ENCODE data around the gene EIPR1. TPM values are rescaled to one million over a fixed set of nuclear protein-coding genes. Genes with fewer than 3 reads are reported as not detected.

Gene EIPR1
- total RNA-seq, 1 experiment from 2014 or later: 27.8 TPM

GRCh38 chr2:3390041-3390440 is 12.4 kb upstream of the EIPR1 start:
- no peaks in the 10 kb centered on the region for H3K27me3 ChIP-seq (ENCODE audit: insufficient read depth, low read length)
- no peak overlapping the region for H4K91ac ChIP-seq (ENCODE audit: insufficient read length, low read depth, low read length)
- H3K14ac ChIP-seq (ENCODE audit: insufficient read depth, low read length): no peak overlapping the region
- no peak for DNase-seq
- no peak overlapping the region for H2AK5ac ChIP-seq (ENCODE audit: insufficient read length, low read length)
- no peak overlapping the region for H2BK20ac ChIP-seq (ENCODE audit: low read depth, low read length, poor library complexity, severe bottlenecking)
- H3K23me2 ChIP-seq (ENCODE audit: insufficient read length, low read depth, low read length, poor library complexity, severe bottlenecking): no peaks in the 10 kb centered on the region
- no peak for TF ChIP-seq CTCF (conservative IDR thresholded peaks at IDR 0.05)
- H3T11ph ChIP-seq (ENCODE audit: low read length): no peak overlapping the region
- H3K4me1 ChIP-seq (ENCODE audit: insufficient read depth, low read length): no peaks in the 10 kb centered on the region
- no peak overlapping the region for H3K27ac Mint-ChIP-seq
- H3K9me3 Mint-ChIP-seq: peaks cover 0 to 5% of the 10 kb centered on the region in 2 experiments; a peak in 4 of 5 replicates
- H3K27me3 Mint-ChIP-seq (ENCODE audit: low read depth): no peaks in the 10 kb centered on the region
- H2BK15ac ChIP-seq (ENCODE audit: low read depth, low read length): no peak overlapping the region
- H3K9ac ChIP-seq (ENCODE audit: extremely low read depth, insufficient read length, low read length): no peak overlapping the region
- H3K23ac ChIP-seq (ENCODE audit: insufficient read length, low read depth, low read length): no peak overlapping the region
- no CpG with 5 or more reads among the region's 8 CpGs for WGBS (ENCODE audit: extremely low coverage, insufficient read length, low lambda C conversion rate)
- peaks cover 34 to 56% (median 51%) of the 10 kb centered on the region in 3 experiments for H3K36me3 Mint-ChIP-seq (ENCODE audit: insufficient read depth in 1 of 3, low read depth in 3 of 3)
- no peak overlapping the region for H2BK120ac ChIP-seq (ENCODE audit: low read depth, low read length, poor library complexity, severe bottlenecking)
- H3K79me2 ChIP-seq (ENCODE audit: insufficient read depth, low read length): no peaks in the 10 kb centered on the region; the same call in 1 of the 2 replicates
- no peak overlapping the region for H3K4me2 ChIP-seq (ENCODE audit: insufficient read depth, insufficient read length, low read length)
- H3K4ac ChIP-seq (ENCODE audit: low read depth, low read length): no peak overlapping the region
- H3K18ac ChIP-seq (ENCODE audit: insufficient read length, low read depth, low read length): no peak overlapping the region
- H2BK5ac ChIP-seq (ENCODE audit: insufficient read length, low read length): no peak overlapping the region
- H2BK12ac ChIP-seq (ENCODE audit: insufficient read length, low read depth, low read length): no peak overlapping the region
- H3K9me3 ChIP-seq (ENCODE audit: control insufficient read depth, low read depth, low read length): no peaks in the 10 kb centered on the region
- H3K4me3 Mint-ChIP-seq: no peak overlapping the region
- no peaks in the 10 kb centered on the region for H3K4me1 Mint-ChIP-seq
- no peaks in the 10 kb centered on the region for H4K20me1 ChIP-seq (ENCODE audit: control insufficient read depth, insufficient read depth, insufficient read length)
- no peak overlapping the region for H3K27ac ChIP-seq (ENCODE audit: insufficient read length, low read depth, low read length)
- no peak overlapping the region for H3K56ac ChIP-seq (ENCODE audit: insufficient read length, low read depth, low read length)
- H4K5ac ChIP-seq (ENCODE audit: insufficient read length, low read depth, low read length): no peak overlapping the region
- no peak overlapping the region for H2AFZ ChIP-seq (ENCODE audit: low read length)
- peaks cover 2% of the 10 kb centered on the region for H3K79me1 ChIP-seq (ENCODE audit: insufficient read depth, low read depth, low read length, poor library complexity, severe bottlenecking)
- H4K8ac ChIP-seq (replicated peaks; ENCODE audit: insufficient read length, low read depth, low read length): no peak overlapping the region
